RWPE2 (cell line): ENCODE measurements around the gene EML5.

Experiments used
- ATAC-seq: fragments of 200-7000 bp; cut with Tn5 transposase; 3 replicates; pipeline ENCODE4 v1.9.1; 2021; ENCODE audit warnings: low read depth
- DNase-seq: peaks from one replicate; pipeline ENCODE4 v3.0.0-alpha.2; 2020; ENCODE audit warnings: low spot score
- H3K27ac ChIP-seq: fragments of 450-650 bp; 2 replicates; pipeline ENCODE4 v1.5.1; 2017; ENCODE audit warnings: mild to moderate bottlenecking; ENCODE audit not compliant: poor library complexity, severe bottlenecking
- H3K27me3 ChIP-seq: fragments of 250-450 bp; sonication (Bioruptor Pico); 2 replicates; pipeline ENCODE4 v1.5.1; 2021; ENCODE audit warnings: mild to moderate bottlenecking, moderate library complexity; ENCODE audit not compliant: insufficient read depth, poor library complexity, severe bottlenecking
- H3K36me3 ChIP-seq: fragments of 250-450 bp; sonication (Bioruptor Pico); 2 replicates; pipeline ENCODE4 v1.5.1; 2020; ENCODE audit warnings: low read depth, mild to moderate bottlenecking, moderate library complexity
- H3K4me1 ChIP-seq: fragments of 250-450 bp; sonication (Bioruptor Pico); 2 replicates; pipeline ENCODE4 v1.5.1; 2021; ENCODE audit warnings: mild to moderate bottlenecking, moderate library complexity; ENCODE audit not compliant: insufficient read depth, poor library complexity, severe bottlenecking
- H3K4me3 ChIP-seq: fragments of 250-450 bp; sonication (Bioruptor Pico); 2 replicates; pipeline ENCODE4 v1.5.1; 2021; ENCODE audit warnings: mild to moderate bottlenecking, moderate library complexity; ENCODE audit not compliant: severe bottlenecking
- H3K9me3 ChIP-seq: fragments of 250-450 bp; sonication (Bioruptor Pico); 2 replicates; pipeline ENCODE4 v1.5.1; 2021; ENCODE audit warnings: mild to moderate bottlenecking, moderate library complexity; ENCODE audit not compliant: severe bottlenecking
- CTCF ChIP-seq: fragments of 450-650 bp; IDR thresholded peaks from one replicate; pipeline ENCODE4 v1.5.1; 2017; ENCODE audit warnings: mild to moderate bottlenecking, moderate library complexity; ENCODE audit not compliant: poor library complexity, severe bottlenecking

EML5 gene

GRCh38 chr14:88668448-88669116 is 124.2 kb downstream of the EML5 start:
- Histone ChIP-seq H3K4me1 (no peaks in the 10 kb centered on the region), H3K4me3 (no peak overlapping the region), H3K27ac (no peak overlapping the region), H3K27me3 (no peaks in the 10 kb centered on the region), H3K9me3 (no peaks in the 10 kb centered on the region), H3K36me3 (no peaks in the 10 kb centered on the region)
- DNase-seq (no peak), ATAC-seq (no peak)
- TF ChIP-seq CTCF: no peak

- Histone ChIP-seq H3K27ac (no peak overlapping the region), H3K4me1 (no peaks in the 10 kb centered on the region), H3K4me3 (no peak overlapping the region), H3K27me3 (no peaks in the 10 kb centered on the region), H3K9me3 (no peaks in the 10 kb centered on the region), H3K36me3 (no peaks in the 10 kb centered on the region)
- peak; percentile 91 for ATAC-seq
- peak; percentile 99 for TF ChIP-seq CTCF
- no peak for DNase-seq
Measured at GRCh38 chr14:88667555-88668273, 125.0 kb downstream of the EML5 start.

- H3K27me3 ChIP-seq: no peaks in the 10 kb centered on the region
- no peak for DNase-seq
- no peak overlapping the region for H3K4me3 ChIP-seq
- H3K27ac ChIP-seq: no peak overlapping the region
- no peak for TF ChIP-seq CTCF
- H3K36me3 ChIP-seq: no peaks in the 10 kb centered on the region
- no peak for ATAC-seq
- no peaks in the 10 kb centered on the region for H3K9me3 ChIP-seq
- H3K4me1 ChIP-seq: no peaks in the 10 kb centered on the region
Measured at GRCh38 chr14:88660056-88660455, 132.7 kb downstream of the EML5 start.

DNA sequence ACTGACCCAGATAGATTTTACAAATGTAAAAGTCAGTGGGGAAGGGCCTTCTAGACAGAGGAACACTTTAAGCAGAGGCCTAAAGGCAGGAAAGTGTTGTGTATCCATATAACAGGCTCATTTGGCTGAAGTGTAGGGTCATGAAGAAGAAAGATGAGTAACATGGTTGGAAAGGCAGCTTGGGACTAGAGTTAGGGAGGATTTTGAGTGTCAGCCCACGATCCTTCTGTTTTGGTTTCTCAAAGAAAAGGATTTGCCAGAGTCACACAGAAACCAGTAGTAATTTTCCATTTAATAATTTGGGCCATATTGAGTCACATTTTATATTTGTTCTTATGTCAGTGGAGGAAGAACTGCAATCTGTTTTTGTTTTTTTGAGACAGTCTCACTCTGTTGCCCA is 153.5 kb downstream of the EML5 start:
- Histone ChIP-seq H3K9me3 (no peaks in the 10 kb centered on the region), H3K27ac (no peak overlapping the region), H3K4me1 (peaks cover 4% of the 10 kb centered on the region), H3K36me3 (no peaks in the 10 kb centered on the region), H3K27me3 (no peaks in the 10 kb centered on the region), H3K4me3 (no peak overlapping the region)
- DNase-seq: no peak
- ATAC-seq: no peak
- no peak for TF ChIP-seq CTCF

- TF ChIP-seq CTCF: no peak
- no peaks in the 10 kb centered on the region for H3K9me3 ChIP-seq
- no peak overlapping the region for H3K27ac ChIP-seq
- no peak overlapping the region for H3K4me3 ChIP-seq
- H3K4me1 ChIP-seq: peaks cover 4% of the 10 kb centered on the region
- ATAC-seq: no peak
- H3K36me3 ChIP-seq: no peaks in the 10 kb centered on the region
- no peak for DNase-seq
- H3K27me3 ChIP-seq: no peaks in the 10 kb centered on the region
Measured at GRCh38 chr14:88632512-88632911, 160.2 kb downstream of the EML5 start.
